Measurements from ENCODE around the gene GDF10. TPM values are rescaled to one million over a fixed set of nuclear protein-coding genes. Genes with fewer than 3 reads are reported as not detected.

The GDF10 gene
- polyA plus RNA-seq, 1 donor from 2014 or later: 0.66 TPM

GRCh38 chr10:47332371-47332770 lies 32.4 kb downstream of the GDF10 start:
- no peaks in the 10 kb centered on the region for H3K9me3 ChIP-seq (ENCODE audit: low read length)
- no peaks in the 10 kb centered on the region for H3K36me3 ChIP-seq (ENCODE audit: insufficient read depth, low read length)
- no peak overlapping the region for H3K4me2 ChIP-seq (ENCODE audit: low read length)
- H3K9ac ChIP-seq (ENCODE audit: low read length): no peak overlapping the region
- no peak overlapping the region for H2AFZ ChIP-seq (ENCODE audit: low read depth, low read length)
- no peaks in the 10 kb centered on the region for H3K79me2 ChIP-seq (replicated peaks; ENCODE audit: insufficient read depth, low read length)
- no peaks in the 10 kb centered on the region for H3K27me3 ChIP-seq (ENCODE audit: insufficient read depth, low read depth, low read length)
- TF ChIP-seq EZH2 (IDR thresholded peaks at IDR 0.05; ENCODE audit: borderline replicate concordance, insufficient read depth, low read length, poor library complexity, severe bottlenecking) (no peak), SMC3 (conservative IDR thresholded peaks at IDR 0.05; ENCODE audit: poor library complexity) (no peak), CTCF (IDR thresholded peaks at IDR 0.05; ENCODE audit: poor library complexity, severe bottlenecking) (no peak), RAD21 (conservative IDR thresholded peaks at IDR 0.05) (no peak), REST (IDR thresholded peaks at IDR 0.05; ENCODE audit: borderline replicate concordance) (no peak), TAF1 (IDR thresholded peaks at IDR 0.05; ENCODE audit: low read depth) (no peak), EP300 (conservative IDR thresholded peaks at IDR 0.05; ENCODE audit: poor library complexity, severe bottlenecking) (no peak), MXI1 (conservative IDR thresholded peaks at IDR 0.05; ENCODE audit: poor library complexity, severe bottlenecking) (no peak), POLR2AphosphoS5 (IDR thresholded peaks at IDR 0.05) (no peak)
- no peak overlapping the region for H3K27ac ChIP-seq (ENCODE audit: low read length)
- no peaks in the 10 kb centered on the region for H3K9me2 ChIP-seq (ENCODE audit: insufficient read depth, low read length)
- no peaks in the 10 kb centered on the region for H4K20me1 ChIP-seq (ENCODE audit: insufficient read depth)
- H3K4me3 ChIP-seq (ENCODE audit: low read length): no peak overlapping the region
- H3F3A ChIP-seq (ENCODE audit: insufficient read depth, low read length, poor library complexity, severe bottlenecking): no peaks in the 10 kb centered on the region

DNA sequence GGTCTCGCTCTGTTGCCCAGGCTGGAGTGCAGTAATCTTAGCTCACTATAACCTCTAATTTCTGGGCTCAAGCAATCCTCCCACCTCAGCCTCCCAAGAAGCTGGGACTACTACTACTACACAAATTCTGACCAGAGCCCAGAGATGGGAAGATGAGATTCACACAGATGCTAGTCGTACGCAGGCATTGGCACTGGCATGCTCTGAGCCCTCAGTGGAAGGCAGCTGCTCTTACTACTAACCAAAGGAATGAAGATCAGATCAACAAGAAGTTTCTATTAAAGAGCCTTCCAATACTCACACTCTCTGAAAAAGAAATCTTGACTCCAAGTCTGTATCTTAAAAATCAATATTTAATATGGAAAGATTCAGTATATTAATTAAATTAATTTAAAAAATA lies 32.9 kb downstream of the GDF10 start:
- Histone ChIP-seq H3K27me3 (ENCODE audit: insufficient read depth, low read depth, low read length) (no peaks in the 10 kb centered on the region), H3K4me3 (ENCODE audit: low read length) (no peak overlapping the region), H3K9ac (ENCODE audit: low read length) (no peak overlapping the region), H3K27ac (ENCODE audit: low read length) (no peak overlapping the region), H3K36me3 (ENCODE audit: insufficient read depth, low read length) (no peaks in the 10 kb centered on the region), H3K9me2 (ENCODE audit: insufficient read depth, low read length) (no peaks in the 10 kb centered on the region), H3K4me2 (ENCODE audit: low read length) (no peak overlapping the region), H2AFZ (ENCODE audit: low read depth, low read length) (no peak overlapping the region), H3K79me2 (replicated peaks; ENCODE audit: insufficient read depth, low read length) (no peaks in the 10 kb centered on the region), H4K20me1 (ENCODE audit: insufficient read depth) (no peaks in the 10 kb centered on the region), H3K9me3 (ENCODE audit: low read length) (no peaks in the 10 kb centered on the region), H3F3A (ENCODE audit: insufficient read depth, low read length, poor library complexity, severe bottlenecking) (no peaks in the 10 kb centered on the region)
- TF ChIP-seq SMC3 (conservative IDR thresholded peaks at IDR 0.05; ENCODE audit: poor library complexity): no peak
- no peak for TF ChIP-seq EP300 (conservative IDR thresholded peaks at IDR 0.05; ENCODE audit: poor library complexity, severe bottlenecking)
- TF ChIP-seq REST (IDR thresholded peaks at IDR 0.05; ENCODE audit: borderline replicate concordance): no peak
- TF ChIP-seq TAF1 (IDR thresholded peaks at IDR 0.05; ENCODE audit: low read depth): no peak
- TF ChIP-seq CTCF (IDR thresholded peaks at IDR 0.05; ENCODE audit: poor library complexity, severe bottlenecking): no peak
- no peak for TF ChIP-seq POLR2AphosphoS5 (IDR thresholded peaks at IDR 0.05)
- TF ChIP-seq MXI1 (conservative IDR thresholded peaks at IDR 0.05; ENCODE audit: poor library complexity, severe bottlenecking): no peak
- TF ChIP-seq EZH2 (IDR thresholded peaks at IDR 0.05; ENCODE audit: borderline replicate concordance, insufficient read depth, low read length, poor library complexity, severe bottlenecking): no peak
- TF ChIP-seq RAD21 (conservative IDR thresholded peaks at IDR 0.05): no peak

Measured in neural cell (in vitro differentiated cells).